ENCODE results near the gene C1QTNF4. TPM values are rescaled to one million over a fixed set of nuclear protein-coding genes. Genes with fewer than 3 reads are reported as not detected.

The C1QTNF4 gene
- total and polyA plus RNA-seq, 2 of the 13 experiments (the other 11 are each of a cell fraction or from before 2014, with no cell fraction given), result not detected

DNA sequence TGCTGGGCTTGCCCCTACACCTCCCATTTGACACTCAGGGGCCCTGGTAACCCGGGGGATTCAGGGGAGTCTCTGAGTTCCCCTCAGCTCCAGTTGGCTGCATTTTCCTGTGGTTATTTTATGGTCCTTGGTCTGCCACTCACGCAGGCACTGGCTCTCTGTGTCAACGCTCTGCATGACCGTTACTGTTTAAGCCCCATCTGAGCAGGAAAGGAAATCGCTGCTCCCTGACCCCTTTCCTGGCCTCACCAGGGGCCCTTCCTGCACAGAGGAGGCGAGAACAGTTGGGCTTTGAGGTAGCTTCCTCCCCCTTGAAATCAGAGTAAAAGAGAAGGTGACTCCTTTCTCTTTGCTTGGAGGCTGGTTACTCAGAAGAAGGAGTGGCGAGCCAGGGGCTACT lies 2.4 kb downstream of the C1QTNF4 start:
- H3K79me2 ChIP-seq (ENCODE audit: insufficient read depth, low read length), result no peaks in the 10 kb centered on the region
- no peaks in the 10 kb centered on the region for H4K20me1 ChIP-seq (ENCODE audit: insufficient read depth, low read length)
- no TSS peak for BruUV-seq (replicated peaks)
- peaks cover 71% of the 10 kb centered on the region for H3K4me1 ChIP-seq (ENCODE audit: insufficient read depth, low read length)
- H3K27ac ChIP-seq (ENCODE audit: extremely low read length, insufficient read depth, low read length), result no peak overlapping the region
- H3K4me2 ChIP-seq (ENCODE audit: low read depth, low read length), result peak overlapping the region; percentile 57
- H3K9me3 ChIP-seq (ENCODE audit: low read length), result no peaks in the 10 kb centered on the region
- WGBS (ENCODE audit: low lambda C conversion rate), result 11% methylated on average over 6 of the region's 7 CpGs
- peaks cover 3 to 27% of the 10 kb centered on the region in 2 experiments for H3K27me3 ChIP-seq (ENCODE audit: control insufficient read depth in 1 of 2, insufficient read depth in 2 of 2, low read length in 2 of 2)
- H3K4me3 ChIP-seq (replicated peaks in 1 of 3; ENCODE audit: insufficient read depth in 1 of 3, low read depth in 2 of 3, low read length in 3 of 3), result peak overlapping the region; percentile 2 to 57 (median 32); a peak in 5 of 6 replicates
- in situ Hi-C loops (cut with HindIII; ENCODE audit: extremely low pct_ligation_motif_present, low pct_unique_long_range_greater_than_20kb) (no loop called here), intact Hi-C loops (cut with micrococcal nuclease; ENCODE audit: unreplicated experiment) (no loop called here)
- ChIA-PET POLR2A (interaction anchor here (0.9 kb wide), 1 partner anchor 26 kb away, joined by 3 read pairs; no protein-coding TSS in a partner anchor), CTCF (ENCODE audit: low intra/inter-chr PET ratio, low total read pairs) (no interaction called here)
- no peak overlapping the region for H2AFZ ChIP-seq (ENCODE audit: low read length)
- DNase-seq (ENCODE audit: low spot score), result no peak
- peak; percentile 45 for ATAC-seq
- FAIRE-seq, result no peak
- H3K9ac ChIP-seq (ENCODE audit: insufficient read depth, low read depth, low read length), result peak overlapping the region; percentile 24; the same call in 1 of the 2 replicates
- H3K36me3 ChIP-seq (replicated peaks in 1 of 2; ENCODE audit: control insufficient read depth in 1 of 2, insufficient read depth in 2 of 2, low read length in 2 of 2), result no peaks in the 10 kb centered on the region
- TF ChIP-seq ZNF256 (CRISPR knock-in tag; conservative IDR thresholded peaks at IDR 0.05) (no peak), ZNF292 (CRISPR knock-in tag; IDR thresholded peaks at IDR 0.05; ENCODE audit: borderline replicate concordance, low read depth) (0 out of 2 replicates have a peak, but pooled peaks have one; percentile 23), PHF21A (CRISPR knock-in tag; IDR thresholded peaks at IDR 0.05) (no peak), KLF9 (CRISPR knock-in tag; IDR thresholded peaks at IDR 0.05; ENCODE audit: low read depth) (no peak), ZNF180 (CRISPR knock-in tag; IDR thresholded peaks at IDR 0.05; ENCODE audit: borderline replicate concordance, low read depth) (no peak), ZNF781 (CRISPR knock-in tag; IDR thresholded peaks at IDR 0.05; ENCODE audit: borderline replicate concordance, not compliant biosample characterization) (no peak), ZNF335 (CRISPR knock-in tag; IDR thresholded peaks at IDR 0.05) (no peak), ZFX (CRISPR knock-in tag; IDR thresholded peaks at IDR 0.05; ENCODE audit: low read depth) (peak; percentile 33; the same call in 1 of the 2 replicates), HDAC1 (CRISPR knock-in tag; IDR thresholded peaks at IDR 0.05) (0 out of 2 replicates have a peak, but pooled peaks have one; percentile 37), ETV5 (CRISPR knock-in tag; IDR thresholded peaks at IDR 0.05; ENCODE audit: borderline replicate concordance) (peak; percentile 22; the same call in 1 of the 2 replicates), ZNF264 (CRISPR knock-in tag; IDR thresholded peaks at IDR 0.05) (no peak), SP4 (CRISPR knock-in tag; IDR thresholded peaks at IDR 0.05) (no peak), SMAD9 (CRISPR knock-in tag; IDR thresholded peaks at IDR 0.05) (0 out of 2 replicates have a peak, but pooled peaks have one; percentile 40), ZNF746 (CRISPR knock-in tag; IDR thresholded peaks at IDR 0.05) (0 out of 2 replicates have a peak, but pooled peaks have one; percentile 19), TCF12 (IDR thresholded peaks at IDR 0.05) (no peak), TCF12 (CRISPR knock-in tag; IDR thresholded peaks at IDR 0.05) (no peak)
- TF ChIP-seq, protein P1, sequence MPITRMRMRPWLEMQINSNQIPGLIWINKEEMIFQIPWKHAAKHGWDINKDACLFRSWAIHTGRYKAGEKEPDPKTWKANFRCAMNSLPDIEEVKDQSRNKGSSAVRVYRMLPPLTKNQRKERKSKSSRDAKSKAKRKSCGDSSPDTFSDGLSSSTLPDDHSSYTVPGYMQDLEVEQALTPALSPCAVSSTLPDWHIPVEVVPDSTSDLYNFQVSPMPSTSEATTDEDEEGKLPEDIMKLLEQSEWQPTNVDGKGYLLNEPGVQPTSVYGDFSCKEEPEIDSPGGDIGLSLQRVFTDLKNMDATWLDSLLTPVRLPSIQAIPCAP (CRISPR knock-in tag; IDR thresholded peaks at IDR 0.05; ENCODE audit: low read depth), result no peak
- TF ChIP-seq, protein P2, sequence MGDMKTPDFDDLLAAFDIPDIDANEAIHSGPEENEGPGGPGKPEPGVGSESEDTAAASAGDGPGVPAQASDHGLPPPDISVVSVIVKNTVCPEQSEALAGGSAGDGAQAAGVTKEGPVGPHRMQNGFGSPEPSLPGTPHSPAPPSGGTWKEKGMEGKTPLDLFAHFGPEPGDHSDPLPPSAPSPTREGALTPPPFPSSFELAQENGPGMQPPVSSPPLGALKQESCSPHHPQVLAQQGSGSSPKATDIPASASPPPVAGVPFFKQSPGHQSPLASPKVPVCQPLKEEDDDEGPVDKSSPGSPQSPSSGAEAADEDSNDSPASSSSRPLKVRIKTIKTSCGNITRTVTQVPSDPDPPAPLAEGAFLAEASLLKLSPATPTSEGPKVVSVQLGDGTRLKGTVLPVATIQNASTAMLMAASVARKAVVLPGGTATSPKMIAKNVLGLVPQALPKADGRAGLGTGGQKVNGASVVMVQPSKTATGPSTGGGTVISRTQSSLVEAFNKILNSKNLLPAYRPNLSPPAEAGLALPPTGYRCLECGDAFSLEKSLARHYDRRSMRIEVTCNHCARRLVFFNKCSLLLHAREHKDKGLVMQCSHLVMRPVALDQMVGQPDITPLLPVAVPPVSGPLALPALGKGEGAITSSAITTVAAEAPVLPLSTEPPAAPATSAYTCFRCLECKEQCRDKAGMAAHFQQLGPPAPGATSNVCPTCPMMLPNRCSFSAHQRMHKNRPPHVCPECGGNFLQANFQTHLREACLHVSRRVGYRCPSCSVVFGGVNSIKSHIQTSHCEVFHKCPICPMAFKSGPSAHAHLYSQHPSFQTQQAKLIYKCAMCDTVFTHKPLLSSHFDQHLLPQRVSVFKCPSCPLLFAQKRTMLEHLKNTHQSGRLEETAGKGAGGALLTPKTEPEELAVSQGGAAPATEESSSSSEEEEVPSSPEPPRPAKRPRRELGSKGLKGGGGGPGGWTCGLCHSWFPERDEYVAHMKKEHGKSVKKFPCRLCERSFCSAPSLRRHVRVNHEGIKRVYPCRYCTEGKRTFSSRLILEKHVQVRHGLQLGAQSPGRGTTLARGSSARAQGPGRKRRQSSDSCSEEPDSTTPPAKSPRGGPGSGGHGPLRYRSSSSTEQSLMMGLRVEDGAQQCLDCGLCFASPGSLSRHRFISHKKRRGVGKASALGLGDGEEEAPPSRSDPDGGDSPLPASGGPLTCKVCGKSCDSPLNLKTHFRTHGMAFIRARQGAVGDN (CRISPR knock-in tag; IDR thresholded peaks at IDR 0.05), result peak; percentile 44
- TF ChIP-seq, protein P3, sequence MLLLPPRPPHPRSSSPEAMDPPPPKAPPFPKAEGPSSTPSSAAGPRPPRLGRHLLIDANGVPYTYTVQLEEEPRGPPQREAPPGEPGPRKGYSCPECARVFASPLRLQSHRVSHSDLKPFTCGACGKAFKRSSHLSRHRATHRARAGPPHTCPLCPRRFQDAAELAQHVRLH (CRISPR knock-in tag; IDR thresholded peaks at IDR 0.05; ENCODE audit: borderline replicate concordance, low read depth), result no peak
- TF ChIP-seq, protein P4, sequence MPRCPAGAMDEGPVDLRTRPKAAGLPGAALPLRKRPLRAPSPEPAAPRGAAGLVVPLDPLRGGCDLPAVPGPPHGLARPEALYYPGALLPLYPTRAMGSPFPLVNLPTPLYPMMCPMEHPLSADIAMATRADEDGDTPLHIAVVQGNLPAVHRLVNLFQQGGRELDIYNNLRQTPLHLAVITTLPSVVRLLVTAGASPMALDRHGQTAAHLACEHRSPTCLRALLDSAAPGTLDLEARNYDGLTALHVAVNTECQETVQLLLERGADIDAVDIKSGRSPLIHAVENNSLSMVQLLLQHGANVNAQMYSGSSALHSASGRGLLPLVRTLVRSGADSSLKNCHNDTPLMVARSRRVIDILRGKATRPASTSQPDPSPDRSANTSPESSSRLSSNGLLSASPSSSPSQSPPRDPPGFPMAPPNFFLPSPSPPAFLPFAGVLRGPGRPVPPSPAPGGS (CRISPR knock-in tag; IDR thresholded peaks at IDR 0.05), result 0 out of 2 replicates have a peak, but pooled peaks have one; percentile 18
